Choroid plexus epithelial cell (primary cell): ENCODE data around the gene PLGRKT.
"Not testable (repeated sequence)": the region's sequence is repeated elsewhere in the genome, so short reads cannot be mapped to it uniquely, and the experiment has no call there.

Experiments used
- DNase-seq: peaks from one replicate; pipeline ENCODE4 v3.0.0-alpha.2; 2010; ENCODE audit warnings: low read depth
- H3K4me3 ChIP-seq: 2 replicates; pipeline ENCODE4 v1.5.1; 2011; ENCODE audit warnings: low read depth, mild to moderate bottlenecking, control low read depth, low read length, moderate library complexity
- CTCF ChIP-seq: conservative IDR thresholded peaks from 2 replicates; pipeline ENCODE4 v1.5.1; 2011; ENCODE audit warnings: low read depth, mild to moderate bottlenecking, control low read depth, inconsistent platforms, low read length, moderate library complexity

The PLGRKT gene

DNA sequence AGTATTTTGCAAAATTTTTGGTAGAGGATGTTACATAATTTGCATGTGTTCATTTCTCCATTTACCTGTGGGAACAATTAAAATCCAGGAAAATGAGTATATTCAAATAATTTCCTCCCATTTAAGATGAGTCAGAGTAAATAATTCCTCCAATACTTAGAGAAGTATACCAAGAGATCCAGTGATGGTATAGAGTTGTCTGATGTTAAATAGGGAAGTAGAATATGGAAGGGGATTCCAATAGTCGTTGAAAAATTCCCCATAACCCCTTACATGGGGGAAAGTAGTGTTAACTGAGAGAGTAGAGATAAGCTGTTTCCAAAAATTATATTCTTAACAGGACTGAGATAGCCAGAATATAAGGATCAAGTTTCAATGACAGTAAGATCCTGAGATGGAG lies 28.3 kb upstream of the PLGRKT start:
- no peak for TF ChIP-seq CTCF
- DNase-seq = no peak
- H3K4me3 ChIP-seq = no peak overlapping the region

- not testable (repeated sequence) for DNase-seq, H3K4me3 ChIP-seq
Observed at GRCh38 chr9:5464831-5465330, 27.2 kb upstream of the PLGRKT start.

- TF ChIP-seq CTCF = no peak
- no peak for DNase-seq
- no peak overlapping the region for H3K4me3 ChIP-seq
Observed at GRCh38 chr9:5460157-5460556, 22.4 kb upstream of the PLGRKT start.

- DNase-seq = peak; percentile 39
- H3K4me3 ChIP-seq = no peak overlapping the region
- no peak for TF ChIP-seq CTCF
Observed at GRCh38 chr9:5459289-5459829, 21.6 kb upstream of the PLGRKT start.

DNA sequence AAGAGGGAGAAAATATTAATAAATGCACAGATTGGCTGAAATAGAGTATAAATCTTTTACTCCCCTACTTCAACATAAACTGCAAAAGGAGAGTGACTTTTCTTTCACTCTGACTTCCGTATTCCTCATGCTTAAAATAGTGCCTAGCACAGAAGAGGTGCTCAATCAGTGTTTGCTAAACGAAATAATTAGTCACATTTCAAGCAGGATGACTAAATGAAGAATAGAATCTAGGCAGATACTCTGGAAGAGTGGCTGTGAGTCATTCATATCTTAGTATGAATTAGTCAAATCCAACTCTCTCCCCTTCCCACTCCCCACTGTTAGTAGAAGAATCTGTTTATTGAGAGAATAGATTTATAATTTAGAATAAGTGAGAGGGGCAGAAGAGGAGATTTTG lies 17.5 kb upstream of the PLGRKT start:
- peak; percentile 51 for DNase-seq
- no peak for TF ChIP-seq CTCF
- no peak overlapping the region for H3K4me3 ChIP-seq

DNA sequence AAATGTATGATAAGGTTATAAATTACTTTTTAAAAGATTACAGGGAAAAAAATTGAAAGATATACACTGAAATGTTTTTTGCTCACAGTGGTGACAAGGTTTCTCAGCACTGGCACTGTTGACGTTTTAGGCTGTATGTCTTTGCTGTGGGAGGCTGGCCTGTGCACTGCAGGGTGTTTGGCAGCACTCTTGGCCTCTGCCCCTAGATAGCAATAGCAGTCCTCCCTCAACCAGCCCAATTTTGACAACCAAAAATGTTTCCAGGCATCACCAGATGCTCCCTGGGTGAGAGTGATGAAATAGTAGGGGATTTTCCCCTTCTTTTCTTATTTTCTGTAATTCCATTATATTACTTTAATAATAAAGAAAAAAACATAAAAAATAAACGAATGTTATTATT lies 15.9 kb upstream of the PLGRKT start:
- DNase-seq = peak; percentile 23
- no peak overlapping the region for H3K4me3 ChIP-seq
- TF ChIP-seq CTCF = no peak

DNA sequence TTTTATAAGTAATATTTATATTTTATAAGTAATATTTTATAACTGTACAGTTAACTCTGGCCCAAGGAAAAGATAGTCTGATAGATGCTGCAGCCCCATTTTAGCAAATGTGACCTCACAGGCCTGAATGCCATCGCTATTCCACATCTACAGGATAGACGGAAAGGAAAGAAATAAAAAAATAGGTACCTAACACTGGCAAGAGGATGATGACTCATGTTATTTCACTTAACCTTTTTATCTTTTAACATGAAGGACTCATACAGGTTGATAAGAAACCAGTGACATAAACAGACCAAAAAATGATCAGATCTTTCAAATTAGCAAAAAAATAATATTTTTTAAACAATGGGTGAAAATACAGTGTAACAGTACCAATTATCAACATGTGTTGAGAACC lies 15.3 kb upstream of the PLGRKT start:
- H3K4me3 ChIP-seq = no peak overlapping the region
- no peak for DNase-seq
- TF ChIP-seq CTCF = no peak
